HG02973 (cell line): ENCODE data around the gene BHLHE41.

Experiments used
- ATAC-seq: cut with Tn5 transposase; IDR thresholded peaks from one replicate; pipeline ENCODE4 v1.9.1; 2021; ENCODE audit warnings: moderate library complexity; ENCODE audit not compliant: unreplicated experiment

BHLHE41 gene

DNA sequence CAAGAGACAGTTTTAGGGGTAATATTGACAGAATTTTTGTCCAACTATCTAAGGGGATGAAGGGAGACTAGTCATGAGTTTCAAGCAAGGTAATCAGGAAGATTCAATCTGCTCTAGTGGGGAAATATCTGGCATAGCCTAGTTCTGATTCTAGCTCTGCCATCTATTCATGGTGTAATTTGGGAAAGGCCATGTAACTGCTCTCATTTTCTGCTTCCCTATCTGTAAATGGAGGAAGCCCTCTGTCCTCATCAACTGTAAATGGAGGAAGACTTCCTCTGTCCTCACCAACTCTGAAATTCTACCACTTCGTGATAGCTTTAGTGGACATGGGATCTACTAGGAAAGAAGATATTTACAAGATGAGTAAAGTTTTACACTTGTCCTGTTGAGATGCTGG is 37.9 kb downstream of the BHLHE41 start:
- no peak for ATAC-seq

DNA sequence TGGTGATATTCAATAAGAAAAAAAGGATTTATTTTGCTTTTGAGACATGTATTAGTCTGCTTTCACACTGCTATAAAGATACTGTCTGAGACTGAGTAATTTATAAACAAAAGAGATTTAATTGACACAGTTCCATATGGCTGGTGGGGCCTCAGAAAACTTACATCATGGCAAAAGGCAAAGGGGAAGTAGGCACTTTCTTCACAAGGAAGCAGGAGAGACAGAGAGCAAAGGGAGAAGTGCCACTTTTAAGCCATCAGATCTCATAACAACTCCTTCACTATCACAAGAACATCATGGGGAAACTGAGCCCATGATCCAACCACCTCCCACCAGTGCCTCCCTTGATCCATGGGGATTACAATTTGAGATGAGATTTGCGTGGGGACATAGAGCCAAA is 43.9 kb downstream of the BHLHE41 start:
- no peak for ATAC-seq

DNA sequence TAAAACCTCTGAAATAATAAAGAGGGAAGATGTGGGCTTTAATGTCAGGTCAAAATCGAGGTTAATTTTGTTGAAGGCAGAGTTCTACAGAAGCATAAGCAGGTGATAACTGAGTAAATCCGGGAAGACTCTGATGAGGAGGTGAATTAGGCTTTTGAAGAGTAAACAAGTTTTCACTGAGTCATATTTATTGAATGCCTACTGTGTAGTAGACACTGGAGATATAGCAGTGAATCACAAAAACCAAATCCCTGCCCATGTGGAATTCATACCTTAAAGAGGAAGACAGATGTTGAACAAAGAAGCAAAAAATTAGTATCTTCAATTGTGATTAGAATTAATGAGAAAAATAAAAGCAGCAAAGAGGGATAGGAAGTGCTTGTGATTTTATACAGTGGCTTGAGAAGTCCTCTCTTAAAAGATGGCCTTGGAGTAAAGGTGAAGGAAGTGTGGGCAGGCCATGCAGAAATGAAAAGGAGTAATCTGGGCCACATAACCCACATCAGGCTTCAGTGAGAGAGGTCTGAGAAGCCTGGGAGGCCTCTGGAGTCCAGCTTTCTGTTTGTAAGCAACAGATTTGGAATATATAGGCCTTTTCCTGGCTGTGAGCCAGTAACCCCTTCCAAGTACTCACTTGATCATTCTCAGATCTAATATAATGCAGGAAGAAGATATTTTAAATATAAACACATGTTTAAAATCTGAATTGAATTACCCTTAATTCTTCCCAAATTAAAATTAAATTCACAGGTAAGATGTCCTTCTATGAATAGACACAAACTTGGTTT is 46.7 kb downstream of the BHLHE41 start:
- no peak for ATAC-seq
